OCI-LY1 (cell line): ENCODE data around the gene DNAH17.

Experiments used
- H2AFZ ChIP-seq: fragments of 200-600 bp; sonication (generic), shearing (Covaris generic); 2 replicates; pipeline ENCODE4 v1.6.0; 2014; ENCODE audit warnings: antibody characterized with exemption, mild to moderate bottlenecking, low read length
- H3F3A ChIP-seq: fragments of 200-600 bp; sonication (generic), shearing (Covaris generic); 2 replicates; pipeline ENCODE4 v1.6.0; 2014; ENCODE audit warnings: mild to moderate bottlenecking, antibody characterized with exemption, low read length, moderate library complexity; ENCODE audit not compliant: insufficient read depth
- H3K27ac ChIP-seq: fragments of 200-600 bp; sonication (generic); 2 replicates; pipeline ENCODE4 v1.5.1; 2014; ENCODE audit warnings: low read length, mixed run types, mild to moderate bottlenecking, low read depth; ENCODE audit not compliant: poor library complexity, severe bottlenecking
- H3K27me3 ChIP-seq: fragments of 200-600 bp; sonication (generic); 2 replicates; pipeline ENCODE4 v1.6.0; 2014; ENCODE audit warnings: antibody characterized with exemption, mild to moderate bottlenecking, low read length, moderate library complexity; ENCODE audit not compliant: insufficient read depth
- H3K36me3 ChIP-seq: fragments of 200-600 bp; sonication (generic); 2 replicates; pipeline ENCODE4 v1.6.1; 2014; ENCODE audit warnings: mild to moderate bottlenecking, antibody characterized with exemption, low read length, moderate library complexity, mixed read lengths; ENCODE audit not compliant: insufficient read depth
- H3K4me1 ChIP-seq: fragments of 200-600 bp; sonication (generic); 2 replicates; pipeline ENCODE4 v1.5.1; 2014; ENCODE audit warnings: mild to moderate bottlenecking, low read length, moderate library complexity; ENCODE audit not compliant: insufficient read depth, severe bottlenecking
- H3K4me2 ChIP-seq: fragments of 200-600 bp; sonication (generic), shearing (Covaris generic); 2 replicates; pipeline ENCODE4 v1.6.1; 2014; ENCODE audit warnings: low read length
- H3K4me3 ChIP-seq: fragments of 200-600 bp; sonication (generic); 2 replicates; pipeline ENCODE4 v1.5.1; 2014; ENCODE audit warnings: low read length, low read depth, mild to moderate bottlenecking, mixed read lengths; ENCODE audit not compliant: poor library complexity, severe bottlenecking
- H3K79me2 ChIP-seq: fragments of 200-600 bp; shearing (Covaris generic); 2 replicates; pipeline ENCODE4 v1.6.1; 2016; ENCODE audit warnings: mixed run types, low read length, mixed read lengths; ENCODE audit not compliant: insufficient read depth
- H3K9ac ChIP-seq: fragments of 200-600 bp; sonication (generic), shearing (Covaris generic); 2 replicates; pipeline ENCODE4 v1.6.1; 2014; ENCODE audit warnings: mild to moderate bottlenecking, low read length, mixed read lengths
- H3K9me2 ChIP-seq: fragments of 200-600 bp; sonication (generic), shearing (Covaris generic); 2 replicates; pipeline ENCODE4 v1.6.1; 2014; ENCODE audit warnings: low read depth, mild to moderate bottlenecking, low read length, mixed read lengths
- H3K9me3 ChIP-seq: fragments of 200-600 bp; shearing (Covaris generic); 2 replicates; pipeline ENCODE4 v1.6.1; 2014; ENCODE audit warnings: low read length, mixed read lengths
- H4K20me1 ChIP-seq: fragments of 200-600 bp; sonication (generic), shearing (Covaris generic); 2 replicates; pipeline ENCODE4 v1.6.0; 2016; ENCODE audit warnings: mild to moderate bottlenecking, low read length; ENCODE audit not compliant: insufficient read depth
- EZH2 ChIP-seq: fragments of 200-600 bp; sonication (generic), shearing (Covaris generic); IDR thresholded peaks from 2 replicates; pipeline ENCODE4 v1.8.0; 2017; ENCODE audit warnings: borderline replicate concordance, mixed run types, mild to moderate bottlenecking, antibody characterized with exemption, low read length, moderate library complexity, mixed read lengths
- TF ChIP-seq, protein P1 (sequence below): fragments of 200-600 bp; sonication (generic), shearing (Covaris generic); IDR thresholded peaks from 2 replicates; pipeline ENCODE4 v1.5.1; 2017; ENCODE audit warnings: mild to moderate bottlenecking, antibody characterized with exemption, low read length, moderate library complexity, mixed read lengths

Gene DNAH17

DNA sequence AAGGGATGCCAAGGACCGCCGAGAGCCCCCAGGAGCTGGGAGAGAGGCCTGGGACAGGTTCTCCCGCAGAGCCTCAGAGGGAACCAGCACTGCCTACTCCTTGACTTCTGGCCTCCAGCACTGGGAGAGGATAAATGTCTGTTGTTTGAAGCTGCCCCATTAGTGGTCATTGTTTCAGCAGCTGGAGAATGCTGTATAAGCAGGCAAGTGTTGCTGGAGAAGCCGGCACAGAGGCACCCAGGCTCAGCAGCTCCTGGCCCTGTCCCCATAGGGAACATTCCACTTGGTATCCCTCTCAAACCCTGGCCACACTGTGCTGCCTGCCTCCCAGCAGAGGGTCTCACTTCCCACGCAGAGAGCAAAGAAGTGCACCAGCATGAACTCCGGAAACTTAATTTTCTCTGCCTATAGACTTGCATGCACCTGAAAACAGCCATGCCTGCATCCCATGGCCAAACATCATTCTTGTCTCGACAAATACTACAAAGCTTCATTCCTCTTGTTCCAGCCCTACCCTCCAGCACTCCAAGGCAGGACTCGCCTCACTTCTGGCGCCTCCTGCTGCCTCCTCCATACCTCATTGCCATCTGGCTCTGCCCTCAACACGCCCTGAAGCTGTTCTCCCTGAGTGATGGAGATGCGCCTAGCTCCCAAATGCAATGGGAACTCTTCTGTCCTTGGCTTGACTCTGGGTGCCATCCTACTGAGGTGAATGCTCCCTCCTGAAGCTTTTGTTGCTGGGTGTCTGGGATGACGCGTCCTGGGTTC lies 88.1 kb downstream of the DNAH17 start:
- H3K9ac ChIP-seq: no peak overlapping the region
- no peaks in the 10 kb centered on the region for H3K9me3 ChIP-seq
- 0 out of 2 replicates have a peak, but pooled peaks cover 5% of the 10 kb centered on the region for H3K27me3 ChIP-seq
- H3F3A ChIP-seq: no peaks in the 10 kb centered on the region
- TF ChIP-seq, protein P1, sequence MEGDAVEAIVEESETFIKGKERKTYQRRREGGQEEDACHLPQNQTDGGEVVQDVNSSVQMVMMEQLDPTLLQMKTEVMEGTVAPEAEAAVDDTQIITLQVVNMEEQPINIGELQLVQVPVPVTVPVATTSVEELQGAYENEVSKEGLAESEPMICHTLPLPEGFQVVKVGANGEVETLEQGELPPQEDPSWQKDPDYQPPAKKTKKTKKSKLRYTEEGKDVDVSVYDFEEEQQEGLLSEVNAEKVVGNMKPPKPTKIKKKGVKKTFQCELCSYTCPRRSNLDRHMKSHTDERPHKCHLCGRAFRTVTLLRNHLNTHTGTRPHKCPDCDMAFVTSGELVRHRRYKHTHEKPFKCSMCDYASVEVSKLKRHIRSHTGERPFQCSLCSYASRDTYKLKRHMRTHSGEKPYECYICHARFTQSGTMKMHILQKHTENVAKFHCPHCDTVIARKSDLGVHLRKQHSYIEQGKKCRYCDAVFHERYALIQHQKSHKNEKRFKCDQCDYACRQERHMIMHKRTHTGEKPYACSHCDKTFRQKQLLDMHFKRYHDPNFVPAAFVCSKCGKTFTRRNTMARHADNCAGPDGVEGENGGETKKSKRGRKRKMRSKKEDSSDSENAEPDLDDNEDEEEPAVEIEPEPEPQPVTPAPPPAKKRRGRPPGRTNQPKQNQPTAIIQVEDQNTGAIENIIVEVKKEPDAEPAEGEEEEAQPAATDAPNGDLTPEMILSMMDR: no peak
- no peak for TF ChIP-seq EZH2
- no peaks in the 10 kb centered on the region for H3K4me1 ChIP-seq
- no peaks in the 10 kb centered on the region for H4K20me1 ChIP-seq
- no peaks in the 10 kb centered on the region for H3K36me3 ChIP-seq
- no peak overlapping the region for H3K4me3 ChIP-seq
- no peak overlapping the region for H2AFZ ChIP-seq
- no peak overlapping the region for H3K27ac ChIP-seq
- H3K9me2 ChIP-seq: no peaks in the 10 kb centered on the region
- no peak overlapping the region for H3K4me2 ChIP-seq
- no peaks in the 10 kb centered on the region for H3K79me2 ChIP-seq

DNA sequence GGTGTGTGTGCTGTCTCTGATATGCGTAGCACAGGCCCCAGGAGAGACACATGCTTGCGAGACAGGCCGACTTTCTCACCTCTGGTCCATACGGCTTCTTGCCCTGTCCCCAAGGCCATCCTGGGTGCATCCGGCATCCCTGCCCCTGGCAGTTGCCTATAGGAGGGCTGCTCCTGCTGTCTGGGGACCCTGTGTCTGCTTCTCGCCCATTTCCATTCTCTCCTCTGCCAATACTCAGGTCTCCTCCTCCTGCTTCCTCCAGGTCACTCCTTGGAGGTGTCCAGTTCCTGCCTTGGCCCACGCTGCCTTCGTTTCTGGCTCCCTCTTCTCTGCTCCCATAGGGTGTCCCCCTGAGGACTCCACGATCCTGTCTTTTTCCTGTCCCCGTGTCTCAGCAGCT lies 89.0 kb downstream of the DNAH17 start:
- H3K9ac ChIP-seq: no peak overlapping the region
- no peaks in the 10 kb centered on the region for H3K79me2 ChIP-seq
- H3F3A ChIP-seq: no peaks in the 10 kb centered on the region
- no peak overlapping the region for H3K4me3 ChIP-seq
- no peaks in the 10 kb centered on the region for H3K9me3 ChIP-seq
- no peaks in the 10 kb centered on the region for H4K20me1 ChIP-seq
- H3K27ac ChIP-seq: no peak overlapping the region
- no peak overlapping the region for H2AFZ ChIP-seq
- TF ChIP-seq, protein P1: no peak
- no peak for TF ChIP-seq EZH2
- no peak overlapping the region for H3K4me2 ChIP-seq
- H3K9me2 ChIP-seq: no peaks in the 10 kb centered on the region
- no peaks in the 10 kb centered on the region for H3K27me3 ChIP-seq
- H3K4me1 ChIP-seq: no peaks in the 10 kb centered on the region
- no peaks in the 10 kb centered on the region for H3K36me3 ChIP-seq

DNA sequence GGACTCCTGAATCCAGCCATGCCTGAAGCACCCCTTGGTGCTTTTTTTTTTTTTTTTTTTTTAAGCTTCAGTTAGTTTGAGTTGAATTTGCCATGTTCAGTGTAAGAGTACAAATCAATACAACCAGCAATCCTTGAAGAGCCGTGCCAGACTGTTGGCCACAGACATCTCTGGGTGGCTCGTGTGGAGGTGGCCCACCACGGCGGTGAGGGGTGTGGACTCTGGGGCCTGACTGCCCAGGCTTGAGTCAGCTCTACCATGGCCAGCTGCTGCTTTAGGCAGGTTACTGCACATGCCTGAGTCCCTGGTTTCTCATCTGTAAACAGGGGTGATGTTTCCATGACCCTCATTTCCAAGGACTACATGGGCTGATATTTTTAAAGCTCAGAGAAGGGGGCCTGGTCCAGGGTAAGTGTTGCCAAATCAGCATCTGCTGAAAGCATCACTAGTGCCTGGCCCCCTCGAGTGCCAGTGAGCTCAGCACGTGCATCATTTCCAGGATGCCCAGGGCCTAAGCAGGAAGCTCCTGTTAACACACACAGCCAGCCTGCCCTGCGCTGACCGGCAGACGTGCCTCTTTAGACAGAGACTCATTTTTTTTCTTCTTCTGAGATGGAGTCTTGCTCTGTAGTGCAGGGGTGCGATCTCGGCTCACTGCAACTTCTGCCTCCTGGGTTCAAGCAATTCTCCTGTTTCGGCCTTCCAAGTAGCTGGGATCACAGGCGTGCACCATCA lies 90.1 kb downstream of the DNAH17 start:
- no peaks in the 10 kb centered on the region for H3F3A ChIP-seq
- H3K4me1 ChIP-seq: no peaks in the 10 kb centered on the region
- no peaks in the 10 kb centered on the region for H3K9me3 ChIP-seq
- H3K4me3 ChIP-seq: no peak overlapping the region
- no peaks in the 10 kb centered on the region for H3K79me2 ChIP-seq
- no peak overlapping the region for H3K4me2 ChIP-seq
- no peak overlapping the region for H3K9ac ChIP-seq
- H3K27ac ChIP-seq: no peak overlapping the region
- H3K27me3 ChIP-seq: no peaks in the 10 kb centered on the region
- H3K36me3 ChIP-seq: no peaks in the 10 kb centered on the region
- no peaks in the 10 kb centered on the region for H3K9me2 ChIP-seq
- H4K20me1 ChIP-seq: no peaks in the 10 kb centered on the region
- no peak overlapping the region for H2AFZ ChIP-seq
- no peak for TF ChIP-seq EZH2
- TF ChIP-seq, protein P1: no peak
